GM06990 (cell line): ENCODE results near the gene DDX59.
"Not testable (repeated sequence)": the region's sequence is repeated elsewhere in the genome, so short reads cannot be mapped to it uniquely, and the experiment has no call there.

Experiments
- DNase-seq: peaks from one replicate; pipeline ENCODE4 v3.0.0-alpha.2; 2011; ENCODE audit not compliant: insufficient read length; ENCODE audit errors: extremely low read depth
- H3K27me3 ChIP-seq: replicated peaks from 2 replicates; pipeline ENCODE4 v1.6.0; 2011; ENCODE audit warnings: low read length; ENCODE audit not compliant: control insufficient read depth, insufficient read depth
- H3K36me3 ChIP-seq: 2 replicates; pipeline ENCODE4 v1.5.1; 2011; ENCODE audit warnings: low read length; ENCODE audit not compliant: control insufficient read depth, insufficient read depth
- H3K4me3 ChIP-seq: replicated peaks from 2 replicates; pipeline ENCODE4 v1.5.1; 2011; ENCODE audit warnings: low read depth, mild to moderate bottlenecking, control low read depth, low read length
- CTCF ChIP-seq: IDR thresholded peaks from 2 replicates; pipeline ENCODE4 v1.5.1; 2011; ENCODE audit warnings: low read length, control low read depth, mild to moderate bottlenecking, inconsistent platforms; ENCODE audit not compliant: insufficient read depth, poor library complexity, severe bottlenecking

The DDX59 gene

DNA sequence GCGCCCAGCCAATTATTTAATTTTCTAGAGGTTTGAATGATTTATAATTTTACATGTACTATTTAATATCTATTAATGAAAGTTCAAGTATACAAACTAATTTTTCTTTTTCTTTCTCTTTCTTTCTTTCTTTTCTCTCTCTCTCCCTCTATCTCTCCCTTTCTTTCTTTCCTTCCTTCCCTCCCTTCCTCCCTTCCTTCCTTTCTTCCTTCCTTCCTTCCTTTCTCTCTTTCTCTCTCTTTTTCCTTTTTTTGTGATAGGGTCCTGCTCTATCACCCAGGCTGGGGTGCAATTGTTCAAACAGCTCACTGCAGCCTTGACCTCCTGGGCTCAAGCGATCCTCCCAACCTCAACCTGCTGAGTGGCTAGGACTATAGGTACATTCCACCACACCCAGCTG is 33.0 kb downstream of the DDX59 start:
- Histone ChIP-seq H3K36me3 (no peaks in the 10 kb centered on the region; the same call in 1 of the 2 replicates), H3K4me3 (no peak overlapping the region), H3K27me3 (no peaks in the 10 kb centered on the region)
- no peak for DNase-seq
- no peak for TF ChIP-seq CTCF

DNA sequence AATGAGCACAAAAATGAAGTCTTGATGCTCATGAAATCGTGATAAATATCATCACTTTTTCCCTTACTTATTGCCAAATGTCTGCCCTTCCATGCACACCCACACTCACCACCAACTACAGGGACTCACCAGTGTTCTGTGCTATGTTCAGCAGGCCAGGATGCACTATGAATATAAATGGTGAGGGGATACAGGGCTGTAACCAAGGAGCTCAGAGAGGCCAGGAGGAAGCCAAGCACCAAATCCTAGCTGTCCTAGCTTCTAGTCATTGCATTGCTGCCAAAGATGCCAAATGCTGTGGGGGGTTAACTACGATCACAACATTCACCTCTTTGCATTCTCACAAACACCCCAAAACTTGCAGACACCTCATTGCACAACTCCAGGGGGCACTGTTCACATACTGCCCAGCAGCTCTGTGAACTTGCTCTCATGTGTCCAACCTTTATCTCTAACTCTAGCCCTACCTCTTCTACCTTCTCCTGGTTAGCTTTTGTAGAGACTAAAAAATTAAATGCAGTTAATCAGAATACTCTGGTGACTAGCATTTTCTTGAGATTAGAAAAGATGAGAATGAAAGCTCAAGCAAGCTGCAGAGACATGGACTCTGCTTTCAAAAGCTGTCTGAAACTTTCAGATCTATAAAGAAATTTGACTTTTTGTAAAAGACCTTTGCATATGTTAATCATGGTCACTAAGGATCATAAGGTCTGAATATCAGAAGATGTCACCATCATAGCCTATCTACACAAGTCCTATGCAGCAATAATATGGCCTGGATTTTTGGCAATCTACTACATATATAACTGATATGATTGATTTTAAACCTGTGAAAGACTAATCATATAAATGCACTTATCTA is 35.2 kb downstream of the DDX59 start:
- Histone ChIP-seq H3K27me3 (no peaks in the 10 kb centered on the region), H3K4me3 (no peak overlapping the region), H3K36me3 (no peaks in the 10 kb centered on the region; the same call in 1 of the 2 replicates)
- peak; percentile 59 for TF ChIP-seq CTCF
- DNase-seq = no peak

GRCh38 chr1:200631375-200631774 is 38.3 kb downstream of the DDX59 start:
- no peaks in the 10 kb centered on the region for H3K27me3 ChIP-seq
- no peaks in the 10 kb centered on the region for H3K36me3 ChIP-seq
- DNase-seq = no peak
- no peak overlapping the region for H3K4me3 ChIP-seq
- TF ChIP-seq CTCF = no peak

- H3K36me3 ChIP-seq, DNase-seq, H3K27me3 ChIP-seq, H3K4me3 ChIP-seq: not testable (repeated sequence)
Observed at GRCh38 chr1:200630515-200630899, 39.2 kb downstream of the DDX59 start.

GRCh38 chr1:200629876-200630514 is 39.7 kb downstream of the DDX59 start:
- H3K27me3 ChIP-seq = no peaks in the 10 kb centered on the region
- TF ChIP-seq CTCF = no peak
- H3K4me3 ChIP-seq = no peak overlapping the region
- H3K36me3 ChIP-seq = no peaks in the 10 kb centered on the region
- no peak for DNase-seq

- peak; percentile 81 for DNase-seq
- no peak for TF ChIP-seq CTCF
- Histone ChIP-seq H3K27me3 (no peaks in the 10 kb centered on the region), H3K36me3 (no peaks in the 10 kb centered on the region), H3K4me3 (peak overlapping the region; percentile 51)
Observed at GRCh38 chr1:200628223-200628881, 41.4 kb downstream of the DDX59 start.
